ENCODE results near the gene MAP4. TPM values are rescaled to one million over a fixed set of nuclear protein-coding genes. Genes with fewer than 3 reads are reported as not detected.
"Not testable (repeated sequence)": the region's sequence is repeated elsewhere in the genome, so short reads cannot be mapped to it uniquely, and the experiment has no call there.

The MAP4 gene
- polyA plus RNA-seq, 3 donors = 169 to 179 (median 172) TPM

DNA sequence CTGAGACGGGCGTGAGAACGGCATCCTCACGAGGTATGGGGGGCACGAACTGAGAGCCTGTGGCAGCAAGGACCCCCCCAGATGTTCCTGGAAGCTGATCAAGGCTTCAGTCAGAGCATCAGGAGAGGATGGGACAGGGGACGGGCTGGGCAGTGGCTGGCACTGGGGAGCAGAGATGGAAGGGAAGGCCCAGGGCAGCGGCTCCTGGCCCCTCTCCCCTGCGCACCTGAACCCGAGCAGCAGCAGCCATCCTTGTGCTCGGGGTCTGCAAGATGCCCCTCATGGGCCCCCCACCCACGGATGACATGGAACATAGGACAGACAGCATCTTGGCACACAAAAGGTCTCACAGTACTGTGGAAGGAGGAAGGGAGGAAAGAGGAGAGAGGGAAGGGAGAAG lies 161.9 kb downstream of the MAP4 start:
- no peak for DNase-seq (ENCODE audit: extremely low read depth in 1 of 11, low read depth in 9 of 11, low spot score in 4 of 11)

DNA sequence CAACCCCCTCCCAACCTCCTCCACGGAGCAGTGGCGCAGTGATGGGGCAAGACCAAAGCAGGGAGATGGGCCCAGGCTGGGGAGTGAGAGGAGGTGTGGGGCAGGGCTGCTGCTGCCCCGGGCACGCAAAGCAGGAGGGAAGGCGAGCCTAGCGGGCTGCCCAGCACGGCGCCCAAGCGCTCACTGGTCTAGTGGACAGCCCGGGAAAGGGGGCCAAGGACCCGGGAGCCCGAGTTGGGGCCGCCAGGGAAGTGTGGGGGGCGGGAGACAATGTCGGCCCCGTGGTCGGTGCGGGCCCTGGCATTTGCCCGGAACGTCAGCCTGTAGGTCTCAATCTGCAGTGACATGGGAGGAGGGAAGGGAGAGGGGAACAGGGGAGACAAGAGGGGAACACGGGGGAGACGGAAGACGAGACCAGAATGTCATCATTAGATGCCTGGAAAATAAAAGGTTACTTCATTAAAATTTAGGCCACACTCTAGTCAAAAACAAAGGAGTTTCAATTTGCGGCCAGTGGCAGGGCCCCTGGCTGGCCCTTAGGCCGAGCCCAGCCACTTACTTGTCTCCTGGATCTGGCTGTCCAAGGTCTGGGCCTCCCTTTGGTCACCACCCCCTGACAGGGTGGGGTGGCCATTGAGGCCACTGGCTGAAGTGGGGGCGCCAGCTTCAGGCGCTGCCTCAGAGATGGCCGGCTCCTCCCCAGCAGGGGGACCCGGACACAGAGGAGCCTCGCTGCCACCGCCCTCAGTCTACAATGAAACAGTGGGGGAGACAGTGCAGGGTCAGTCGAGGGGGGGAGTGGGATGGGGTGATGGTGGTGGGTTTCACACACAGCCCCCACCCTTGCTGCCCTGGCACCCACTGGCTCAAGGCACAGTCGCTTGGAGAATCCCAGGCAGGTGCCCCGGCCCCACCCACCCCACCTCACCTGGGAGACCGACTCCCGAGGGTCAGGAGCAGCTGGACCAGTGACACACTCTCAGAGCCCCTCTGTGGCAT lies 163.3 kb downstream of the MAP4 start:
- DNase-seq (ENCODE audit: extremely low read depth in 1 of 11, low read depth in 9 of 11, low spot score in 4 of 11) = no peak

DNA sequence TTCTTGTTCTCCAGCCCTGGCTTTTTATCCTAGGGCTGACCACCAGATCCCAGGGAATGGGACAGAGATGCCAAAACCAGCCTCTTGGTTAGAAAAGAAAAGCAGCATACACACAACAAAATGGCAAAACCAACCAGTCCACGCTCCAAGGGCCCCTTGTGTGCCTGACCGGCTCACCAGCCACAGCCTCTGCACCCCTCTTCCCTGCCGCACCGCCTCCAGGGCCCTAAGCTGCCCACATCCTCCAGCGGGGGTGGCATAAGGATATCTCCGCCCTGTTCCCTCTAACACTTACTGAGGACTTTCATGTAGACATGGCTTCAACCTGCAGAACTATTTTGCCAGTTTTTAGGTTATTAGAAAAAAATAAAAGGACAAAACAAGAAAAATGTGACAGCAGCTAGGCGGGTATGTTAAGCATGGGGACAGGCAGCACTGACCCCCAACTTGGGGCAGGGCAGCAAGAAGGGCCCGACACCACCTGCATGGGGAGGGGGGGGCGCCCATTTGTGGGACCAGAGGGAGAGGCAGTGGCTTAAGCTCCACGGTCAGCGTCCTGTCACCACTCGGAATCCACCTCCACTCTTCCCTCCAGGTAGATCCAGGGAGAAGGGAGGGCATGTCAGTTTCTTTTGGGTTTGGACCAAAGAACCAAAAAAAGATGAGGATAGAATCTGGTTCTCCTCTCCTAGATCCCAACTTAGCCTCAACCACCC lies 164.2 kb downstream of the MAP4 start:
- no peak for DNase-seq (ENCODE audit: extremely low read depth in 1 of 11, low read depth in 9 of 11, low spot score in 4 of 11)

DNA sequence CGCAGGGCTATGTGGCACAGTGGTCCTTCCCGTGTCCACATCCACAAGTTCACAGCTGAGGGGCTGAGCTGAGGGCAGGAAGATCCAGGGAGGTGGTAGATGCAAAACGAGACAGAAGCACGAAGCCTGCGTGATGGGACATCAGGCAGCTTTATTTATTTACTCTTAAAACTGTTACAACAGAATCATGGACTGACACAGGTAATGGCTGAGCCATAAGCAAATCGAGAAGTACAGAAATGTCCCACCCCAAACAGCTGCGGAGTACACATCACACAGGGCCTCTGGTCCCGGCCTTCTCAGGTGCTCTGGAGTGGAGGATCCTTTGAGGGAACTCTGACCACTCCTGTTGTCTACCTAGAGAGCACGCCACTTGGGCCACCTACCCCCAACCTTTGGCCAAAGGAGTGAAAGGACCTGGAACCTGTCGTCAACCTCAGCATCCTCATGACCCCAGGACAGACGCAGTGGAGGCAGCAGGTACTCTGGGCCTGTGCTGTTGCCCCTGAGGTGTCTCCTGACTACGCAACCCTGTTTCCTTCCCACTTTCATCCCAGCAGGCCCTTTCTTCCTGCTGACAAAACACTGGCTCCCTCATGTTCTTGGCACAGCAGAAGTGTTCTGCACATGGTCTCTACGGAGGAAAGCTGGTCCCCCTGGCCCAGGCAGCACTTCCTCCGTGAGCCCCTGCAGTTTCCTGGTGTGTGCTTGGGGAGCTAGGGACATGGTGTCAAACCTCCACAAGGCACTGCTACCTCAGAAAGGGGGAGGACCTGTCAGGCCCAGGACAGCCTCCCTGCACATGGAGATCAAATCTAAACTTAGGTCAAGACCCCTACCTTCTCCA lies 165.4 kb downstream of the MAP4 start:
- DNase-seq (ENCODE audit: extremely low read depth in 1 of 11, low read depth in 9 of 11, low spot score in 4 of 11) = no peak

DNA sequence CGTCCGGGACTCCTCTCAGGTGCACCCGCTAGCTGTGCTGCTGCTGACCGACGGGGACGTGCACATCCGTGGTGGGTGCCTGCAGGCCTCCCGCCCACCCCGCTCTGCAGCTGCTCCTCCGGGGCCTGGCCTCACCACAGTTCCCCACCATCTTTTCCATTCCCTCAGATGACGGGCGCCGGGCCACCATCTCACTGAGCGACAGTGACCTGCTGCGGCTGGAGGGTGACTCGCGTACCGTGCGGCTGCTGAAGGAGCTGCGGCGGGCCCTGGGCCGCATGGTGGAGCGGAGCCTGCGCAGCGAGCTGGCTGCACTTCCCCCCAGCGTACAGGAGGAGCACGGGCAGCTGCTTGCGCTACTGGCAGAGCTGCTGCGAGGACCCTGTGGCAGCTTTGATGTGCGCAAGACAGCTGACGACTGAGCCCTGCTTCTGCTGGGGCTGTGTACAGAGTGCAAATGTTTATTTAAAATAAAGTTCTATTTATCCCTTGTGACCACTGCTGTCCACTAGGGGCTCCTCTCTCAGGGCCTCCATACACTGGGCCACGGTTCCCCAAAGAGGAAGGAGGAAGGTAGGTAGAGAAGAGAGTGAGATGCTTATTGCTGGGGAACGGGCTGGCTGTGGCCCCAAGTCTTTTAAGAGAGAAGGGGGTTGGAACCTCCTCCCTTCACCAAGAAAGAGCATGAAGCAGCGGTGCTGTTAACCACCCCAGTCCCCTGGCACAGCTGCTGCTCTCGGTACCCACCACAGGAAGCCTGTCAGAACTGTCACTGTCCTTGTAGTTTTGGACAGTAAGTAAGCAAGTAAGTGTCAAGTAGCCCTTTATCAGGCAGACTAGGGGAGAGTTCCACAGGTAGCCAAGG lies 166.3 kb downstream of the MAP4 start:
- peak in 1 of 11 donors; percentile 17 for DNase-seq (ENCODE audit: extremely low read depth in 1 of 11, low read depth in 9 of 11, low spot score in 4 of 11)

DNA sequence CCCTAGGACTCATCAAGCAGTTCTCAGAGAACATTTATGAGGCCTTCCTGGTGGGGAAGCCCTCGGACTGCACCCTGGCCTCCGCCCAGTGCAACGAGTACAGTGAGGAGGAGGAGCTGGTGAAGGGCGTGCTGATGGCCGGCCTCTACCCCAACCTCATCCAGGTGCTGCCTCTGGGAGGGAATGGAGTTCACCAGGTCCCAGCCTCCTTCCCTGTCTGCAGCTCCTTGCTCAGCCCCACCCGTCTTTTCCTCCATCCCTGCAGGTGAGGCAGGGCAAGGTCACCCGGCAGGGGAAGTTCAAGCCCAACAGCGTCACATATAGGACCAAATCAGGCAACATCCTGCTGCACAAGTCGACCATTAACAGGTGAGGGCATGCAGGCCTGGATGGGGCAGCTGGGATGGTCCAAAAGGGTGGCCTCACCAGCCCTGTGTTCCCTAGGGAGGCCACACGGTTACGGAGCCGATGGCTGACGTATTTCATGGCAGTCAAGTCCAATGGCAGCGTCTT lies 167.0 kb downstream of the MAP4 start:
- no peak for DNase-seq (ENCODE audit: extremely low read depth in 1 of 11, low read depth in 9 of 11, low spot score in 4 of 11)

DNA sequence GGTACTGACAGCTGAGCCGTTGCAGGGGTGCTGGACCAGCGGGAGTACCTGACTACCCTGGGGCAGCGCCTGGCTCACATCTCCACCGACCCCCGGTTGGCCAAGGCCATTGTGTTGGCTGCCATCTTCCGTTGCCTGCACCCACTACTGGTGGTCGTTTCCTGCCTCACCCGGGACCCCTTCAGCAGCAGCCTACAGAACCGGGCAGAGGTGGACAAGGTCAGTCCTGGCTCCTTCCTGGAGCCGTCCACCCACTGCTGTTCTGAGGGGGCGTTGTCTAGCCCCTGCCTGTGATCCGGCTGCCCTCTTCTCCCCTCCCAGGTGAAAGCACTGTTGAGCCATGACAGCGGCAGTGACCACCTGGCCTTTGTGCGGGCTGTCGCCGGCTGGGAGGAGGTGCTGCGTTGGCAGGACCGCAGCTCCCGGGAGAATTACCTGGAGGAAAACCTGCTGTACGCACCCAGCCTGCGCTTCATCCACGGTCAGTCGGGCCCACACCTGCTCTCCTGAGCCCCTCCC lies 167.6 kb downstream of the MAP4 start:
- no peak for DNase-seq (ENCODE audit: extremely low read depth in 1 of 11, low read depth in 9 of 11, low spot score in 4 of 11)

DNA sequence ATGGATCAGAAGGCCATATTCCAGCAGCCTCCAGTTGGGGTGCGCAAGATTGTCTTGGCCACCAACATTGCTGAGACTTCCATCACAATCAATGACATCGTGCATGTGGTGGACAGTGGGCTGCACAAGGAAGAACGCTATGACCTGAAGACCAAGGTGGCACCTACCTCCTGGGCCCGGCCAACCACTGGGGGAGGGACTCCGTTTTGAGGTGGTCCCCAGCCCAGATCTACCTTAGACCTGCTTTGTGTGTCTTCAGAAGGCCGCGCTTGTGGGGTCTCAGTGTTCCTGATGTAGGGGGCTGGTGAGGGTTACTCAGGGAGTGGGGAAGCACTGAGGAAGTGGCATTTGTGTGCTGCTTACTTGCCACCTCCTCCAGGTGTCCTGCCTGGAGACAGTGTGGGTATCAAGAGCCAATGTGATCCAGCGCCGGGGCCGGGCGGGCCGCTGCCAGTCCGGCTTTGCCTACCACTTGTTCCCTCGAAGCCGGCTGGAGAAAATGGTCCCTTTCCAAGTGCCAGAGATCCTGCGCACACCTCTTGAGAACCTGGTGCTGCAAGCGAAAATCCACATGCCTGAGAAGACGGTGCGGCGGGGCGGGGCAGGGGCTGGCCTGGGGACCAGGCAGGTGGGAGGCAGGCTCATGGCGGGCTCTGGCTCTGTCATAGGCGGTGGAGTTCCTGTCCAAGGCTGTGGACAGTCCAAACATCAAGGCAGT lies 168.3 kb downstream of the MAP4 start:
- no peak for DNase-seq (ENCODE audit: extremely low read depth in 1 of 11, low read depth in 9 of 11, low spot score in 4 of 11)

DNA sequence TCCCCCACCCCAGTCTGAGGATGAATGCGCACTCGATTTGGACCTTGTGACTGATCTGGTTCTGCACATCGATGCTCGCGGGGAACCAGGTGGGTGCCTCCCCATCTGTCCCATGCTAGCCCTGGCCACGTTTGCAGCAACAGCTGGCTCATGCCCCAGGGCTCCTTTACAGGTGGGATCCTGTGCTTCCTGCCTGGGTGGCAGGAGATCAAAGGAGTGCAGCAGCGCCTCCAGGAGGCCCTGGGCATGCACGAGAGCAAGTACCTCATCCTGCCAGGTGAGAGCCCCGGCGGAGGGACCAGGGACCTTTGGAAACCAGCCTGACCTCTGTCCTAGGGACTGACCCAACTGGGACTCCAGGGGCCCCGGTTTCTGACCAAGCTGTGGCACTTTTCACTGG lies 169.0 kb downstream of the MAP4 start:
- no peak for DNase-seq (ENCODE audit: extremely low read depth in 1 of 11, low read depth in 9 of 11, low spot score in 4 of 11)

DNA sequence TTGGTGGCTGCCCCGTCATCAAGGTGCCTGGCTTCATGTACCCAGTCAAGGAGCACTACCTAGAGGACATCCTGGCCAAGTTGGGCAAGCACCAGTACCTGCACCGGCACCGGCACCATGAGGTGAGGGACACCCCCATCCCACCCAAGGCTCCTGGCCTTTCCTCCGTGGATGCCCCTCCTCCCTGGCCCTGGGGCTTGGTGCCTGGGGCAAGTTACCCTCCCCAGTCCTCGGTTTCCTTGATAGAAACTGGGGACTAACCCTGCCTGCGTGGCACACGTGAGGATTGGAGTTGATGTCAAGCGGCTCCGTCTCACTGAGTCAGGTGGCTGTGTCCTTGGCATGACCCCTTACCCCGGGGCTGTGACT lies 169.4 kb downstream of the MAP4 start:
- no peak for DNase-seq (ENCODE audit: extremely low read depth in 1 of 11, low read depth in 9 of 11, low spot score in 4 of 11)

DNA sequence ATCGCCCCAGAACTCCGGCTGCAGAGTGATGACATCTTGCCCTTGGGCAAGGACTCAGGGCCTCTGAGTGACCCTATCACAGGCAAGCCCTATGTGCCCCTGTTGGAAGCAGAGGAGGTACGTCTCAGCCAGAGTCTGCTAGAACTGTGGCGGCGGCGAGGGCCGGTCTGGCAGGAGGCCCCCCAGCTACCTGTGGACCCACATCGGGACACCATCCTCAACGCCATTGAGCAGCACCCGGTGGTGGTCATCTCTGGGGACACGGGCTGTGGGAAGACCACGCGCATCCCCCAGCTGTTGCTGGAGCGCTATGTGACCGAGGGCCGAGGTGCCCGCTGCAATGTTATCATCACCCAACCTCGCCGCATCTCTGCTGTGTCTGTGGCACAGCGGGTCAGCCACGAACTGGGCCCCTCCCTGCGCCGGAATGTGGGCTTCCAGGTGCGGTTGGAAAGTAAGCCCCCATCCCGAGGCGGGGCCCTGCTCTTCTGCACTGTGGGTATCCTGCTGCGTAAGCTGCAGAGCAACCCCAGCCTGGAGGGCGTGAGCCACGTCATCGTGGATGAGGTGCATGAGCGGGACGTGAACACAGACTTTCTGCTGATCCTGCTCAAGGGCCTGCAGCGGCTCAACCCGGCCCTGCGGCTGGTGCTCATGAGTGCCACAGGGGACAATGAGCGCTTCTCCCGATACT lies 169.9 kb downstream of the MAP4 start:
- DNase-seq (ENCODE audit: extremely low read depth in 1 of 11, low read depth in 9 of 11, low spot score in 4 of 11) = no peak

DNA sequence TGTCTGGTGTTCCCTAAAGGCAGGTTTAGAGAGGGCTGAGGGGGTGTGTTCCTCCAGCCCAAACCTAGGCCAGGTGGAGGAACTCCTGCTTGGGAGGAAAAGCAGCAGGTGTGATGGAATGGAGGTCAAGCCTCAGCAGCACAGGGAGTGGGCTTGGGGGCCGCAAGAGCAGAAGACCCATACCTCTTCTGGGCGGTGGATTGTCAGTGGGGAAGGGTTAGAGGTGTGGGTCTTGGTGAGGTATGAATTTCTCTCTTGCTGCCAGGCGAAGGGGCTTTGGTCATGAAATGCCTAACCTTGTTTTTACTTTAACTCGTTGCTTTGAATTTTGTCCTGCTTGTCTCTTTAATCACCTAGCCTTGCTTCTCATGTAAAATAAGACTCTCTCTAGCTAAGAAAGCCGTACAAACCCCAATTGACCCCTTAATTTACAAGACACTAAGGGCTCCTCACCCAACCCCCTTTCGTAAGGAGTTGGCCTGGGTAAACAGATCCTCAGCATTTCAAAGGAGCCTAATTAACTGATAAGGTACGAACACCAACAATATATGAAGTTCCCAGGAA lies 174.3 kb downstream of the MAP4 start:
- no peak for DNase-seq (ENCODE audit: extremely low read depth in 1 of 11, low read depth in 9 of 11, low spot score in 4 of 11)

DNA sequence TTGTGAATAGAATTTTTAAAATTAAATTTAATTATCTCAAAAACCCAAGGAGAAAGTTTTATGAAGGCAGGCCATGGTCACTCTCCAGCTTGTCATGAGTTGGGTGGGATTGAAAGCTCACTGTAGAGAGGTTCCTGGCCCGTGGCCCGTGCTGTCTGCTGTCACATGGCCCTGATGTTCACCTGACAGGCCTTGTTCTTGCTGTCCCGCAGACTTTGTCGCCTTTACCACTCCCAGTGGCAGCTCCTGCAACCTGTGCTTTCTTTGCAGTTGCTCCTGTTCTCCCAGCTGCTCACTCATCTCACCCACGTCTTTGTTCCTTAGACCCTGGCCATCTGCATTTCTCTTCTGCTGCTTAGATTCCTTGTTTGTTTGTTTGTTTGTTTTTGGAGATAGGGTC lies 177.7 kb downstream of the MAP4 start:
- DNase-seq (ENCODE audit: extremely low read depth in 1 of 11, low read depth in 9 of 11, low spot score in 4 of 11) = no peak

DNA sequence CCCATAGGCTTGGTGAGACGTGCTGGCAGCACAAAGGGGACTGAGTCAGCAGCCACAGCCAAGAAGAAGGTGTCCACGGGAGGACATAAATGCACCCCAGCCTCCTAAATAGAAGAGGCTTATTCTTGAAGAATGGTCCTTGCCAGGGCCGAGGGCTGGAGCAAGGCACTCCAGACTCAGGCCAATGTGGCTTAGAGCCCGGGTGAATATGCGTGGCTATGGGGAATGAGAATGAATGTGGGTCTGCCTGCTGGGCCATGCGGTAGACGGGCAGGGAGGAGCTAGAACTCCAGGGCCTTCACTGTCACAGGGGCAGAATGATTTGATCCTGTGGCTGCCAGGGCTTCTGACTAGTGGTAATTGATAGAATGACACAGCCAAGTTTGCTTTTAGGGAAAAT lies 179.2 kb downstream of the MAP4 start:
- DNase-seq (ENCODE audit: extremely low read depth in 1 of 11, low read depth in 9 of 11, low spot score in 4 of 11) = no peak

DNA sequence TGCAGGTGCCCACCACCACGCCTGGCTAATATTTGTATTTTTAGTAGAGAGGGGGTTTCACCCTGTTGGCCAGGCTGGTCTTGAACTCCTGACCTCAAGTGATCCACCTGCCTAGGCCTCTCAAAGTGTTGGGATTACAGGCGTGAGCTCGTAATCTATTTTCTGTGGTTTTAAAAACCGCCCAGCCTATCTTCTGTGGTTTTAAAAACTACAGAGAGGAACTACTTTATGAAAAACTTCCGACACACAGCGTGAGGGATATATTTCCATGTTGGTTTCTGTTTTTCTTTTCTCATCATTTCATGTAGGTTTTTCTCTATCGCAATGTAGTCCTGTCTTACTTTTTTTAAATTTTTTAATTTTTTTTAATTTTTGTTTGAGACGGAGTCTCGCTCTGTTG lies 186.7 kb downstream of the MAP4 start:
- DNase-seq (ENCODE audit: extremely low read depth in 1 of 11, low read depth in 9 of 11, low spot score in 4 of 11) = not testable (repeated sequence)

DNA sequence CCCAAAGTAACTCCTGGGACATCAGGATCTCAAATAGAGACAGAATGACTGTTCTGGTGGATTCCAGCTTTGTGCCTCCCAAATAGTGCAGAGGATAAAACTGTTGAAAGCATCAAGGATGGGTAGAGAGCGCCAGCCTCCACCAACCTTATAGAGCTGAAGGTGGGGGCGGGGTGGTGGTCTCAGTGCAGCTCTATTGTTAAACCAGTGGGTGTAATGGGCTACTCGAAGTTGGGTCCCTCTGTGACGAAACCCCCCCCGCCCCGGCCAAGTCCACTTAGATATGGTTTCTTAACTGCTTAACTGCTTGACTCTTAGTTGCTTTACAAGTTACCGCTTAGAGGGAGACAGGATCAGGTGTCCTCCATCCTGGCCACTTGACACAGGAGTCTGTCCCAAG lies 190.6 kb downstream of the MAP4 start:
- DNase-seq (ENCODE audit: extremely low read depth in 1 of 11, low read depth in 9 of 11, low spot score in 4 of 11) = no peak

Data from renal cortex interstitium (tissue), 11 donors.